HCT116 (cell line): ENCODE results near the gene TEX2.

Experiments
- CTCF ChIP-seq, 3 experiments: fragments of 200-600 bp in 1 of 3; sonication (generic) in 1 of 3; IDR thresholded peaks in 2 of 3; conservative IDR thresholded peaks in 1 of 3; 2 replicates each; pipeline ENCODE4 v1.5.1; 2012 to 2017; ENCODE audit warnings: low read depth in 2 of 3, low read length in 2 of 3, antibody characterized with exemption in 1 of 3, borderline replicate concordance in 1 of 3, control low read depth in 1 of 3, mild to moderate bottlenecking in 1 of 3, mixed read lengths in 1 of 3, mixed run types in 1 of 3, moderate library complexity in 1 of 3; ENCODE audit not compliant: insufficient read depth in 1 of 3
- EGR1 ChIP-seq: IDR thresholded peaks from 2 replicates; pipeline ENCODE4 v1.6.1; 2012; ENCODE audit warnings: low read depth
- EZH2 ChIP-seq: fragments of 200-600 bp; sonication (generic); IDR thresholded peaks from 2 replicates; pipeline ENCODE4 v1.6.1; 2017; ENCODE audit warnings: antibody characterized with exemption, mixed run types
- MAX ChIP-seq: IDR thresholded peaks from 2 replicates; pipeline ENCODE4 v1.6.1; 2012
- POLR2A ChIP-seq: IDR thresholded peaks from 2 replicates; pipeline ENCODE4 v1.7.0; 2011; ENCODE audit warnings: borderline replicate concordance; ENCODE audit not compliant: insufficient read depth, insufficient read length; ENCODE audit errors: extremely low read depth
- POLR2AphosphoS5 ChIP-seq: IDR thresholded peaks from 2 replicates; pipeline ENCODE4 v1.6.1; 2011; ENCODE audit warnings: mild to moderate bottlenecking, low read depth, low read length, moderate library complexity
- SIN3A ChIP-seq: IDR thresholded peaks from 2 replicates; pipeline ENCODE4 v1.6.1; 2012; ENCODE audit warnings: low read depth
- SP1 ChIP-seq: IDR thresholded peaks from 2 replicates; pipeline ENCODE4 v1.6.1; 2012; ENCODE audit warnings: low read depth
- YY1 ChIP-seq: IDR thresholded peaks from 2 replicates; pipeline ENCODE4 v1.6.1; 2011; ENCODE audit warnings: low read length, low read depth, moderate library complexity, mild to moderate bottlenecking; ENCODE audit not compliant: insufficient replicate concordance; ENCODE audit errors: extremely low read depth
- ZNF274 ChIP-seq: fragments of 200-500 bp; sonication (Bioruptor generic); IDR thresholded peaks from 2 replicates; pipeline ENCODE4 v1.6.1; 2014; ENCODE audit warnings: mild to moderate bottlenecking, low read depth, low read length, inconsistent platforms

GRCh38 chr17:64151016-64151368, 112.1 kb downstream of the TEX2 start:
- TF ChIP-seq CTCF (IDR thresholded peaks at IDR 0.05 in 2 of 3, conservative IDR thresholded peaks at IDR 0.05 in 1 of 3; ENCODE audit: borderline replicate concordance in 1 of 3, insufficient read depth in 1 of 3, low read depth in 2 of 3, low read length in 2 of 3) = no peak
- no peak for TF ChIP-seq MAX
- TF ChIP-seq EGR1 = no peak
- TF ChIP-seq POLR2AphosphoS5 = no peak
- no peak for TF ChIP-seq EZH2
- TF ChIP-seq POLR2A = no peak
- no peak for TF ChIP-seq ZNF274
- TF ChIP-seq SP1 = no peak
- TF ChIP-seq SIN3A = no peak
- no peak for TF ChIP-seq YY1
